Mesothelial cell of epicardium (in vitro differentiated cells): ENCODE measurements around the gene USPL1. TPM values are rescaled to one million over a fixed set of nuclear protein-coding genes. Genes with fewer than 3 reads are reported as not detected.
"Not testable (repeated sequence)": the region's sequence is repeated elsewhere in the genome, so short reads cannot be mapped to it uniquely, and the experiment has no call there.

Source experiments
- DNase-seq, 2 experiments: peaks; one replicate each; pipeline ENCODE4 v3.0.0; 2021; ENCODE audit warnings: low spot score in 2 of 2; ENCODE audit not compliant: unreplicated experiment in 2 of 2
- H3K27ac Mint-ChIP-seq: 2 replicates; pipeline ENCODE4 v1.8.0; 2021; ENCODE audit warnings: mixed read lengths
- H3K27me3 Mint-ChIP-seq: 2 replicates; pipeline ENCODE4 v1.8.0; 2021; ENCODE audit warnings: low read depth, mixed read lengths
- H3K36me3 Mint-ChIP-seq: 2 replicates; pipeline ENCODE4 v1.8.0; 2021; ENCODE audit warnings: mixed read lengths
- H3K4me1 Mint-ChIP-seq: 2 replicates; pipeline ENCODE4 v1.8.0; 2021; ENCODE audit warnings: mixed read lengths
- H3K4me3 Mint-ChIP-seq: 2 replicates; pipeline ENCODE4 v1.8.0; 2021; ENCODE audit warnings: mild to moderate bottlenecking, moderate library complexity, mixed read lengths
- H3K9me3 Mint-ChIP-seq: 2 replicates; pipeline ENCODE4 v1.8.0; 2021; ENCODE audit warnings: mixed read lengths
- total RNA-seq: library from RNA; stranded (reverse); gene quantifications from 3 replicates; pipeline ENCODE4 v1.2.1, GENCODE V29; 2021
- TF ChIP-seq, protein P1 (sequence below): fragments of 200-600 bp; sonication (generic); IDR thresholded peaks from one replicate; pipeline ENCODE4 v1.5.0; 2021; ENCODE audit warnings: antibody characterized with exemption; ENCODE audit not compliant: unreplicated experiment

Gene USPL1
- total RNA-seq, 1 donor from 2014 or later: 21.4 TPM

DNA sequence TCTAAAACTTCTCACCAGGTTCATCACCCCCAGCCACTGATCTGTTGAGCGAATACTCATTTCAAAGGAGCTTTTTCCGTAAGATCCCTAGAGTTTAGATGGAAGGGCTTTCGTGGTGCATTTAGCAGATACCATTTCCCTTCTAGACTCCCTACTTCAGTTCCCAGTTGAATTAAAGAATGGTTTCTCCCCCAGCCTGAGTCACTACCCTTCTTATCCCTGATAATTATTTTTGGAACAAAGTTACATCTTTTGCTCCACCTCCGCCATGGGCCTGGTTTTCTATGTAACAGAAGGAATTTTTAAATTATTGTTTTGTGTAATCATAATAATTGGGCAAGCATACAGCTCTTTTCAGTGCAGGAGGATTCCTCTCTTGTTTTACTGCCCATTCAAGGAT lies 22.0 kb downstream of the USPL1 start:
- no peak overlapping the region for H3K27ac Mint-ChIP-seq
- no peak for DNase-seq
- H3K4me3 Mint-ChIP-seq: no peak overlapping the region
- no peaks in the 10 kb centered on the region for H3K27me3 Mint-ChIP-seq
- TF ChIP-seq, protein P1, sequence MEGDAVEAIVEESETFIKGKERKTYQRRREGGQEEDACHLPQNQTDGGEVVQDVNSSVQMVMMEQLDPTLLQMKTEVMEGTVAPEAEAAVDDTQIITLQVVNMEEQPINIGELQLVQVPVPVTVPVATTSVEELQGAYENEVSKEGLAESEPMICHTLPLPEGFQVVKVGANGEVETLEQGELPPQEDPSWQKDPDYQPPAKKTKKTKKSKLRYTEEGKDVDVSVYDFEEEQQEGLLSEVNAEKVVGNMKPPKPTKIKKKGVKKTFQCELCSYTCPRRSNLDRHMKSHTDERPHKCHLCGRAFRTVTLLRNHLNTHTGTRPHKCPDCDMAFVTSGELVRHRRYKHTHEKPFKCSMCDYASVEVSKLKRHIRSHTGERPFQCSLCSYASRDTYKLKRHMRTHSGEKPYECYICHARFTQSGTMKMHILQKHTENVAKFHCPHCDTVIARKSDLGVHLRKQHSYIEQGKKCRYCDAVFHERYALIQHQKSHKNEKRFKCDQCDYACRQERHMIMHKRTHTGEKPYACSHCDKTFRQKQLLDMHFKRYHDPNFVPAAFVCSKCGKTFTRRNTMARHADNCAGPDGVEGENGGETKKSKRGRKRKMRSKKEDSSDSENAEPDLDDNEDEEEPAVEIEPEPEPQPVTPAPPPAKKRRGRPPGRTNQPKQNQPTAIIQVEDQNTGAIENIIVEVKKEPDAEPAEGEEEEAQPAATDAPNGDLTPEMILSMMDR: no peak
- no peaks in the 10 kb centered on the region for H3K4me1 Mint-ChIP-seq
- H3K9me3 Mint-ChIP-seq: peaks cover 3% of the 10 kb centered on the region
- peaks cover 32% of the 10 kb centered on the region for H3K36me3 Mint-ChIP-seq

DNA sequence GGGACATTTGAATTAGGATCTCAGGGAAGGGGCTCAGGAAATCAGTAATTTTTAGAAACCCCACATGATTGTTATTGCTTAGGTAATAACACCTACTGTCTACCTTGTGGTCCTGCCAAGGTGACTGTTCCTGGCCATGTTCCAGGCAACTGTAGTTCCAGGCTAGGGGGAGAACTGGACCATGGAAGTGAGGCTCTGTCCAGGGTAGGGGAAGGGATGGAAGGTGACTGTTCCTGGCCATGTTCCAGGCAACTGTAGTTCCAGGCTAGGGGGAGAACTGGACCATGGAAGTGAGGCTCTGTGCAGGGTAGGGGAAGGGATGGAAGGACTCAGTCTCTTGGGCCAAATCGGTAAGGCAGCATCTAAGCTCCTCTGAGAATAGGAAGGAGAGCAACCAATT lies 23.5 kb downstream of the USPL1 start:
- H3K27me3 Mint-ChIP-seq, H3K4me3 Mint-ChIP-seq, H3K27ac Mint-ChIP-seq, DNase-seq, H3K9me3 Mint-ChIP-seq, H3K4me1 Mint-ChIP-seq: not testable (repeated sequence)
- H3K36me3 Mint-ChIP-seq: peaks cover 29% of the 10 kb centered on the region

DNA sequence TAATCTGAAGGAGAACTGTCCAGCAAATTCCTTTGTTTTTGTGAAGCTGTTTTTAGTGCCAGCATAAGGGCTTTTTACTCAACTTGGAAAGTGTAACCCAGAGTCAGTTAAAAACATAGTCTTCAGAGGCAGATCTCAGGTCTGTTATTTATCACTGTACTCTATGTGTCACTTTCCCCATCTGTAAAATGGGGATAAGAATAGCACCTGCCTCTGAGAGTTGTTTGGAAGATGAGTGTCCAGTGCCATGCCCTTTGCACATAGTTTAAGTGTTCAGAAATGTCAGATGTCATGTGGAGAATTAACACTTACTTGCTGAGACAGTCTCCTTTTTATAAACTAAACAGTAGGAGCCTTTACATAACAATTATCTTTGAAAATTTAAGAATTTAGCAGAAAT lies 27.9 kb downstream of the USPL1 start:
- Mint-ChIP-seq H3K36me3 (peaks cover 35% of the 10 kb centered on the region), H3K4me1 (no peaks in the 10 kb centered on the region)
- TF ChIP-seq, protein P1: no peak

DNA sequence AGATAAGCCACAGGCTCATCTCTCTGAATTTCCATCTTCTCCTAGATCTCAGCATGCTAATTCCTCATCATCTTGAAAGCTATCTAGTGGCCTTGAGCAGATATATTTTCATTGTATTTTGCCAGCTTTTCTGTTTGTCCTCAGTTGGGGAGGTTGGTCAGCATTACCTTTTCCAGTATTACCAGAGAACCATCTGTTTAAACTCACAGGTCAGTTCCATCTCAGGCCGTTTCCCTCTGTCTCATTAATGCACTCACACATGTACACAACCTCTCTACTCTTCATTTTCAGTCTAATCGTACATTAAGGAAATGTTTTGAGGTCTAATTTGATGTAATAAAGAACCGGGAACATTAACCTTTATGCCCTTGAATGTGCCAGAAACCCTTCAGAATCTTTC lies 29.7 kb downstream of the USPL1 start:
- TF ChIP-seq, protein P1: no peak
- Mint-ChIP-seq H3K27ac (no peak overlapping the region), H3K4me1 (no peaks in the 10 kb centered on the region), H3K36me3 (peaks cover 25% of the 10 kb centered on the region), H3K27me3 (no peaks in the 10 kb centered on the region), H3K9me3 (no peaks in the 10 kb centered on the region), H3K4me3 (no peak overlapping the region)
- no peak for DNase-seq

More for the DNA sequence above, 27.9 kb downstream of the USPL1 start:
- Mint-ChIP-seq H3K27me3 (no peaks in the 10 kb centered on the region), H3K9me3 (no peaks in the 10 kb centered on the region), H3K27ac (no peak overlapping the region), H3K4me3 (no peak overlapping the region)
- no peak for DNase-seq

DNA sequence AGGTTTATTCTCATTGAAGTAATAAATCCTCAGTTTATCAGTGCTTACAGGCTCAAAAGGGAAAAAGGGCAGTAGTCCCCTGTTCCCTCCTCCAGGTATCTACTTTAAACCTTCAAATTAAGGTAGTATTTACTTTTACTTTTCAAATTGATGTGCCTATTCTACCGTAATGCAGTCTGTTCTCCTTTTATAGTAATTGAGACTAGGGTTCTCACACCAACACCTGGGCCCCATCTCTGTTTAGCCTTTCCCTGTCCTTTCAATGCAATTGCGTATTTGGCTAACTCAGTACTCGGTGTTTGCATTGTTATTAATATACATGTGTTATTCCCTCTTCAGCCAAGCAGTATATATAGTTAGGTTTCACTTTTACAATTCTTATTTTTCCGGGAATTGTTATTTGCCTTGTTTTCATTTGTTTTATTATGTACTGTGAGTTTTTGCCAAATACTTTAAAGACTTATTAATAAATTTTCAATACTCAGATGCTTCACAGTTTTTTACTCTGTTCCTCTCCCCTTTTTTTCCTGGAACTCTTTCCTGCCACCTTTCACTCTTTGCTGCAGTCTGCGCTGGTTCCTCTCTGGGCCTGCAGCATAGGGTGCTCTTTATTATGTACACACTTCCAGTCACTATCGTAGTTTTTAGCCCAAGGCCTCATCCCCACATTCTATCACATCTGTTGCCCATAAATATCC lies 30.3 kb downstream of the USPL1 start:
- TF ChIP-seq, protein P1: no peak
- H3K27me3 Mint-ChIP-seq: no peaks in the 10 kb centered on the region
- no peak for DNase-seq
- no peaks in the 10 kb centered on the region for H3K4me1 Mint-ChIP-seq
- no peak overlapping the region for H3K4me3 Mint-ChIP-seq
- peaks cover 25% of the 10 kb centered on the region for H3K36me3 Mint-ChIP-seq
- no peak overlapping the region for H3K27ac Mint-ChIP-seq
- no peaks in the 10 kb centered on the region for H3K9me3 Mint-ChIP-seq

DNA sequence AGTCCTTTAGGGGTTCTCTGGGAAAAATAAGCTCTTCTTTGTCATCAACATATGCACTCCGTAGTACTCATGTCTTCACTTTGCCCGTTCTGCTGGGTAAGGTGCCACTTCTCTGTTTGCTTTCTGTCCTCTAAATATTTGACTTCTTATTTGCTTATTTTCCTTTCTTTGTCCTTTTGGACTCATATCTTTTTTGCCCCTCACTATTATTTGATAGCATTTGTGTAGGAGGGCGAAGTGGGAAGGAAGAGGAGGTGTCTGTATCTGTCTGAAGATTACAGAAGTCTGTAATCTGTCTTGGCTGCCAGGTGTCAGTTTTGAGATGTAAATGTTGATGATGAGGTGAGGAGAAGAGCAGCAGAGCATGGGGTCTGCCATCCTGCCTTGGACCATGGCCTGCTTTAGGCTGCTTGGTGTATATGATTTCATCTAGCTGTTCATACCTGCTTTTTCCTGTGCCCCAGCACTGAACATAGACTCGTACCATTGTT lies 30.8 kb downstream of the USPL1 start:
- no peaks in the 10 kb centered on the region for H3K9me3 Mint-ChIP-seq
- H3K36me3 Mint-ChIP-seq: peaks cover 23% of the 10 kb centered on the region
- TF ChIP-seq, protein P1: no peak
- no peak overlapping the region for H3K4me3 Mint-ChIP-seq
- no peaks in the 10 kb centered on the region for H3K4me1 Mint-ChIP-seq
- no peaks in the 10 kb centered on the region for H3K27me3 Mint-ChIP-seq
- no peak overlapping the region for H3K27ac Mint-ChIP-seq
- no peak for DNase-seq

DNA sequence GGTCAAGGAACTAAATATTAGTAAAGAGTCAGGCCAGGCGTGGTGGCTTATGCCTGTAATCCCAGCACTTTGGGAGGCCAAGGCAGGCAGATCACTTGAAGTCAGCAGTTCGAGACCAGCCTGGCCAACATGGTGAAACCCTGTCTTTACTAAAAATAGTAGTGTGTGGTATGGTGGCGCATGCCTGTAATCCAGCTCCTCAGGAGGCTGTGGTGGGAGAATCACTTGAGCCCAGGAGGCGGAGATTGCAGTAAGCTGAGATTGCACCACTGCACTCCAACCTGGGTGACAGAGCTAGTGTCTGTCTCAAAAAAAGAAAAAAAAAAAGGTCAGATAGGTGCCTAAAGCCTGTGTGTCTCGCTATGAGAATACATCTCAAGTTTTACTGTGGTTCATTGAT lies 33.9 kb downstream of the USPL1 start:
- peaks cover 31% of the 10 kb centered on the region for H3K36me3 Mint-ChIP-seq
- H3K4me3 Mint-ChIP-seq, H3K4me1 Mint-ChIP-seq, DNase-seq, H3K27me3 Mint-ChIP-seq, H3K9me3 Mint-ChIP-seq, H3K27ac Mint-ChIP-seq: not testable (repeated sequence)
